ENCODE measurements around the gene TMEM89. TPM values are rescaled to one million over a fixed set of nuclear protein-coding genes. Genes with fewer than 3 reads are reported as not detected.

Gene TMEM89
- total and polyA plus RNA-seq, 2 donors from 2014 or later = not detected

GRCh38 chr3:48663489-48664312 is 42.1 kb upstream of the TMEM89 start:
- Histone ChIP-seq H3K27me3 (ENCODE audit: control insufficient read depth, insufficient read depth, low read length) (no peaks in the 10 kb centered on the region), H3K27ac (ENCODE audit: low read depth in 2 of 2, low read length in 2 of 2) (peak overlapping the region; percentile 55 to 76), H3K4me3 (ENCODE audit: low read length in 3 of 3) (peak overlapping the region; percentile 11 to 57 (median 56)), H3K9me3 (ENCODE audit: control insufficient read depth in 2 of 3, insufficient read depth in 1 of 3, low read length in 3 of 3) (no peaks in the 10 kb centered on the region), H3K9ac (ENCODE audit: low read length in 3 of 3) (peak overlapping the region in 2 of 3 donors; percentile 27 to 80), H3K4me1 (ENCODE audit: control insufficient read depth in 2 of 3, insufficient read depth in 2 of 3, low read depth in 1 of 3, low read length in 3 of 3) (peaks cover 0 to 9% (median 0%) of the 10 kb centered on the region in 3 donors), H3K36me3 (ENCODE audit: control insufficient read depth in 2 of 3, insufficient read depth in 3 of 3, low read length in 3 of 3) (no peaks in the 10 kb centered on the region)
- peak; percentile 98 for DNase-seq
- intact Hi-C loops (cut with DNase I) = no loop called here
- no peak for FAIRE-seq
- TF ChIP-seq CTCF (IDR thresholded peaks at IDR 0.05; ENCODE audit: borderline replicate concordance, extremely low read depth, insufficient read depth) = peak; percentile 42

- DNase-seq (peak; percentile 86 to 93 (median 89)), FAIRE-seq (no peak)
- no peak for TF ChIP-seq CTCF (IDR thresholded peaks at IDR 0.05; ENCODE audit: borderline replicate concordance, extremely low read depth, insufficient read depth)
- Histone ChIP-seq H3K27me3 (ENCODE audit: control insufficient read depth, insufficient read depth, low read length) (no peaks in the 10 kb centered on the region), H3K4me1 (ENCODE audit: control insufficient read depth in 2 of 3, insufficient read depth in 2 of 3, low read depth in 1 of 3, low read length in 3 of 3) (peaks cover 0 to 9% (median 0%) of the 10 kb centered on the region in 3 donors), H3K27ac (ENCODE audit: low read depth in 2 of 2, low read length in 2 of 2) (peak within 1 kb of the TSS; percentile 55 to 76), H3K9me3 (ENCODE audit: control insufficient read depth in 2 of 3, insufficient read depth in 1 of 3, low read length in 3 of 3) (no peaks in the 10 kb centered on the region), H3K9ac (ENCODE audit: low read length in 3 of 3) (peak within 1 kb of the TSS; percentile 27 to 80 (median 45)), H3K4me3 (ENCODE audit: low read length in 3 of 3) (peak within 1 kb of the TSS; percentile 11 to 57 (median 56)), H3K36me3 (ENCODE audit: control insufficient read depth in 2 of 3, insufficient read depth in 3 of 3, low read length in 3 of 3) (no peaks in the 10 kb centered on the region)
- intact Hi-C loops (cut with DNase I) = no loop called here
Measured at GRCh38 chr3:48662753-48663488, 41.4 kb upstream of the TMEM89 start, which contains the start of gene CELSR3. Gene CELSR3, minus strand, starts transcription at chr3:48662886. Its CDS starts 252 bp downstream, at chr3:48662634.

GRCh38 chr3:48662145-48662752 is 40.7 kb upstream of the TMEM89 start:
- H3K27ac ChIP-seq (ENCODE audit: low read depth in 2 of 2, low read length in 2 of 2) = no peak overlapping the region
- no peak overlapping the region for H3K4me3 ChIP-seq (ENCODE audit: low read length in 3 of 3)
- intact Hi-C loops (cut with DNase I) = no loop called here
- peaks cover 0 to 9% (median 0%) of the 10 kb centered on the region in 3 donors for H3K4me1 ChIP-seq (ENCODE audit: control insufficient read depth in 2 of 3, insufficient read depth in 2 of 3, low read depth in 1 of 3, low read length in 3 of 3)
- TF ChIP-seq CTCF (IDR thresholded peaks at IDR 0.05; ENCODE audit: borderline replicate concordance, extremely low read depth, insufficient read depth) = no peak
- FAIRE-seq = no peak
- no peaks in the 10 kb centered on the region for H3K36me3 ChIP-seq (ENCODE audit: control insufficient read depth in 2 of 3, insufficient read depth in 3 of 3, low read length in 3 of 3)
- H3K27me3 ChIP-seq (ENCODE audit: control insufficient read depth, insufficient read depth, low read length) = no peaks in the 10 kb centered on the region
- no peak overlapping the region for H3K9ac ChIP-seq (ENCODE audit: low read length in 3 of 3)
- peak in 1 of 5 donors; percentile 69 for DNase-seq
- H3K9me3 ChIP-seq (ENCODE audit: control insufficient read depth in 2 of 3, insufficient read depth in 1 of 3, low read length in 3 of 3) = no peaks in the 10 kb centered on the region
